ENCODE measurements around the gene MRPL19. TPM values are rescaled to one million over a fixed set of nuclear protein-coding genes. Genes with fewer than 3 reads are reported as not detected.

MRPL19 gene
- total and polyA plus RNA-seq, 2 experiments from 2014 or later: 65.5 to 149 TPM

GRCh38 chr2:75646090-75646582, 447 bp upstream of the MRPL19 start:
- H3K27ac ChIP-seq (ENCODE audit: low read depth): peak overlapping the region; percentile 57; the same call in 1 of the 2 replicates
- TF ChIP-seq EZH2phosphoT487 (IDR thresholded peaks at IDR 0.05; ENCODE audit: unreplicated experiment): no peak

GRCh38 chr2:75647771-75648170, 1.2 kb downstream of the MRPL19 start:
- Histone ChIP-seq H3K36me3 (ENCODE audit: insufficient read depth) (peaks cover 23% of the 10 kb centered on the region; the same call in 1 of the 2 replicates), H3K9me2 (ENCODE audit: insufficient read depth) (no peaks in the 10 kb centered on the region), H4K20me1 (replicated peaks; ENCODE audit: insufficient read depth) (no peaks in the 10 kb centered on the region), H3K4me3 (peak overlapping the region; percentile 70), H3K4me2 (peak overlapping the region; percentile 88), H3K79me2 (replicated peaks; ENCODE audit: insufficient read depth) (peaks cover 38% of the 10 kb centered on the region), H3K27ac (ENCODE audit: low read depth) (no peak overlapping the region), H3K4me1 (ENCODE audit: insufficient read depth) (no peaks in the 10 kb centered on the region), H3F3A (replicated peaks; ENCODE audit: low read depth) (no peaks in the 10 kb centered on the region), H3K27me3 (ENCODE audit: insufficient read depth) (no peaks in the 10 kb centered on the region), H2AFZ (no peak overlapping the region)
- peaks cover 50% of the 10 kb centered on the region for H3K36me3 Mint-ChIP-seq (ENCODE audit: low read depth)
- TF ChIP-seq ZNF462 (CRISPR knock-in tag; IDR thresholded peaks at IDR 0.05): no peak
- TF ChIP-seq POLR2AphosphoS5 (IDR thresholded peaks at IDR 0.05; ENCODE audit: low read depth): no peak
- TF ChIP-seq STAT1 (IDR thresholded peaks at IDR 0.05; ENCODE audit: unreplicated experiment): no peak
- H3K4me1 Mint-ChIP-seq: no peaks in the 10 kb centered on the region
- ATAC-seq (no peak), DNase-seq (ENCODE audit: low spot score) (peak; percentile 19)
- H3K27ac Mint-ChIP-seq: peak overlapping the region; percentile 96; the same call in 1 of the 2 replicates
- H3K9me3 Mint-ChIP-seq: no peaks in the 10 kb centered on the region
- H3K4me3 Mint-ChIP-seq: peak overlapping the region; percentile 93
- peaks cover 2% of the 10 kb centered on the region for H3K27me3 Mint-ChIP-seq (ENCODE audit: insufficient read depth, low read depth, poor library complexity)

More at GRCh38 chr2:75646090-75646582, 447 bp upstream of the MRPL19 start:
- H3K4me2 ChIP-seq: peak overlapping the region; percentile 88
- Mint-ChIP-seq H3K9me3 (no peaks in the 10 kb centered on the region), H3K36me3 (ENCODE audit: low read depth) (peaks cover 35% of the 10 kb centered on the region), H3K27me3 (ENCODE audit: insufficient read depth, low read depth, poor library complexity) (peaks cover 2% of the 10 kb centered on the region), H3K27ac (peak overlapping the region; percentile 96), H3K4me3 (peak overlapping the region; percentile 93), H3K4me1 (no peaks in the 10 kb centered on the region)
- H2AFZ ChIP-seq: peak overlapping the region; percentile 88
- H3K4me3 ChIP-seq: peak overlapping the region; percentile 70
- no peaks in the 10 kb centered on the region for H3F3A ChIP-seq (replicated peaks; ENCODE audit: low read depth)
- H3K4me1 ChIP-seq (ENCODE audit: insufficient read depth): no peaks in the 10 kb centered on the region; the same call in 1 of the 2 replicates
- peaks cover 9% of the 10 kb centered on the region; the same call in 1 of the 2 replicates for H3K36me3 ChIP-seq (ENCODE audit: insufficient read depth)
- no peaks in the 10 kb centered on the region for H3K27me3 ChIP-seq (ENCODE audit: insufficient read depth)
- H3K9me2 ChIP-seq (ENCODE audit: insufficient read depth): no peaks in the 10 kb centered on the region
- DNase-seq (ENCODE audit: low spot score) (peak; percentile 20), ATAC-seq (peak; percentile 7; the same call in 1 of the 3 replicates)
- H3K79me2 ChIP-seq (replicated peaks; ENCODE audit: insufficient read depth): peaks cover 38% of the 10 kb centered on the region
- H4K20me1 ChIP-seq (replicated peaks; ENCODE audit: insufficient read depth): no peaks in the 10 kb centered on the region

All from GM23338 (cell line).